ENCODE results near the gene LBP. TPM values are rescaled to one million over a fixed set of nuclear protein-coding genes. Genes with fewer than 3 reads are reported as not detected.
A peak's percentile ranks its signal among the peaks of the same experiment; 100 is the strongest.

Gene LBP
- total and polyA plus RNA-seq, 7 donors: 1.1 to 167 (median 38.8) TPM

GRCh38 chr20:38353316-38353715, 7.0 kb downstream of the LBP start:
- intact Hi-C loops (cut with DNase I): no loop called here
- Histone ChIP-seq H3K4me1 (no peaks in the 10 kb centered on the region), H3K36me3 (ENCODE audit: insufficient read depth in 1 of 2, low read depth in 1 of 2) (no peaks in the 10 kb centered on the region), H3K4me3 (no peak overlapping the region), H3K27ac (no peak overlapping the region), H3K9me3 (no peaks in the 10 kb centered on the region), H3K27me3 (ENCODE audit: insufficient read depth in 3 of 3, low read length in 2 of 3) (no peaks in the 10 kb centered on the region)
- no peak for TF ChIP-seq CTCF (IDR thresholded peaks at IDR 0.05)
- ATAC-seq: no peak
- 39 to 66% (median 65%) methylated on average over 7 of the region's 7 CpGs for WGBS, 3 donors
- no peak for DNase-seq

- Histone ChIP-seq H3K27me3 (ENCODE audit: insufficient read depth in 3 of 3, low read length in 2 of 3) (no peaks in the 10 kb centered on the region), H3K4me3 (no peak overlapping the region), H3K36me3 (ENCODE audit: insufficient read depth in 1 of 2, low read depth in 1 of 2) (no peaks in the 10 kb centered on the region), H3K4me1 (no peaks in the 10 kb centered on the region), H3K9me3 (no peaks in the 10 kb centered on the region), H3K27ac (no peak overlapping the region)
- ATAC-seq (no peak), DNase-seq (no peak)
- WGBS, 3 donors: 87 to 91% (median 90%) methylated on average over 10 of the region's 10 CpGs
- no peak for TF ChIP-seq CTCF (IDR thresholded peaks at IDR 0.05)
- intact Hi-C loops (cut with DNase I): no loop called here
Measured at GRCh38 chr20:38354227-38354626, 7.9 kb downstream of the LBP start.

- Histone ChIP-seq H3K4me3 (no peak overlapping the region), H3K36me3 (ENCODE audit: insufficient read depth in 1 of 2, low read depth in 1 of 2) (no peaks in the 10 kb centered on the region), H3K9me3 (no peaks in the 10 kb centered on the region), H3K4me1 (no peaks in the 10 kb centered on the region), H3K27me3 (ENCODE audit: insufficient read depth in 3 of 3, low read length in 2 of 3) (no peaks in the 10 kb centered on the region), H3K27ac (no peak overlapping the region)
- TF ChIP-seq CTCF (IDR thresholded peaks at IDR 0.05): no peak
- WGBS, 3 donors: 65 to 74% (median 69%) methylated on average over 18 of the region's 18 CpGs
- DNase-seq (no peak), ATAC-seq (peak in 1 of 4 donors; percentile 22)
- intact Hi-C loops (cut with DNase I): no loop called here
Measured at GRCh38 chr20:38355161-38356012, 9.1 kb downstream of the LBP start.

- H3K27me3 ChIP-seq (ENCODE audit: insufficient read depth in 3 of 3, low read length in 2 of 3): no peaks in the 10 kb centered on the region
- no peaks in the 10 kb centered on the region for H3K9me3 ChIP-seq
- H3K4me3 ChIP-seq: no peak overlapping the region
- TF ChIP-seq CTCF (IDR thresholded peaks at IDR 0.05): no peak
- H3K4me1 ChIP-seq: no peaks in the 10 kb centered on the region
- DNase-seq (no peak), ATAC-seq (no peak)
- 80 to 90% (median 86%) methylated on average over 7 of the region's 7 CpGs for WGBS, 3 donors
- no peak overlapping the region for H3K27ac ChIP-seq
- H3K36me3 ChIP-seq (ENCODE audit: insufficient read depth in 1 of 2, low read depth in 1 of 2): no peaks in the 10 kb centered on the region
- intact Hi-C loops (cut with DNase I): no loop called here
Measured at GRCh38 chr20:38357653-38358207, 11.4 kb downstream of the LBP start.

Data from psoas muscle (tissue), 8 donors.